Lower leg skin (tissue), 4 donors: ENCODE data around the gene C2orf72. TPM values are rescaled to one million over a fixed set of nuclear protein-coding genes. Genes with fewer than 3 reads are reported as not detected.

Experiments
- DNase-seq, 2 donors: peaks; one replicate each; pipeline ENCODE4 v3.0.0-alpha.2; 2019; ENCODE audit warnings: low spot score in 2 of 2
- H3K4me3 ChIP-seq: fragments of 200-600 bp; sonication (generic); 2 replicates; pipeline ENCODE4 v1.5.1; 2017; ENCODE audit warnings: mild to moderate bottlenecking, low read depth; ENCODE audit not compliant: poor library complexity, severe bottlenecking
- CTCF ChIP-seq, 3 donors: fragments of 450-650 bp; IDR thresholded peaks; one replicate each; pipeline ENCODE4 v1.5.1; 2016; ENCODE audit warnings: antibody characterized with exemption in 3 of 3, mild to moderate bottlenecking in 3 of 3, moderate library complexity in 2 of 3
- POLR2A ChIP-seq, 2 donors: fragments of 450-650 bp; IDR thresholded peaks; one replicate each; pipeline ENCODE4 v1.6.1; 2016 to 2017; ENCODE audit warnings: antibody characterized with exemption in 2 of 2, mild to moderate bottlenecking in 1 of 2, moderate library complexity in 1 of 2
- WGBS, 2 donors: methylation state at CpG; one replicate each; pipeline ENCODE4 v1.1.5; 2018; 5-methylcytosine and 5-hydroxymethylcytosine counted together
- intact Hi-C: fragments of 100-400 bp; cut with DNase I; formaldehyde crosslinking; loops from one replicate; pipeline ENCODE4 v1.15.0; 2023; ENCODE audit warnings: low total_unique reads
- total RNA-seq, 4 donors: library from RNA; depleted of rRNA; stranded (reverse); fragments of >200 nt; gene quantifications; one replicate each; pipeline ENCODE4 v1.1.0, GENCODE V29; 2016

The C2orf72 gene
- total RNA-seq, 4 donors from 2014 or later = 0.95 to 7.3 (median 4.0) TPM

DNA sequence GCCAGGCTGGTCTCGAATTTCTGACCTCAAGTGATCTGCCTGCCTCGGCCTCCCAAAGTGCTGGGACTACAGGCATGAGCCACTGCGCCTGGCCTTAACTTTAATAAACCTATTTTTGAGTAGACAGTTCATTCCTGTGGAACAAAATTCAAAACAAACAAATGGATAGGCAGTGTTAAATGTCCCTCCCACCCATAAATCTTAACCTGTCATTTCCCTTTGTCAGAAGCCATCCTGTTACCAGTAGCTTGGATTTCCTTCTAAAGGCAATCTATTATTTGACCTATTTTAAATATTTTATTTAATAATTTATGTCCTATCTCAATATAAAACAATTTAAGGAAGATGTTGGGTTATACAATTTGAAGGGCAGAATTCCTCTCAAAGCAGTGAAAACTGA lies 6.6 kb upstream of the C2orf72 start:
- intact Hi-C loops = no loop called here
- no peak overlapping the region for H3K4me3 ChIP-seq
- WGBS, 2 donors = 77 to 84% methylated on average over 3 of the region's 3 CpGs
- TF ChIP-seq POLR2A (IDR thresholded peaks at IDR 0.05) (no peak), CTCF (IDR thresholded peaks at IDR 0.05) (no peak)
- no peak for DNase-seq

- no peak for DNase-seq
- intact Hi-C loops = no loop called here
Observed at GRCh38 chr2:231032575-231033140, 4.7 kb upstream of the C2orf72 start.

GRCh38 chr2:231033147-231034132 lies 3.9 kb upstream of the C2orf72 start:
- DNase-seq = no peak
- no peak for TF ChIP-seq CTCF (IDR thresholded peaks at IDR 0.05)
- TF ChIP-seq POLR2A (IDR thresholded peaks at IDR 0.05) = no peak
- no peak overlapping the region for H3K4me3 ChIP-seq
- WGBS, 2 donors = 57 to 66% methylated on average over 11 of the region's 11 CpGs
- intact Hi-C loops = no loop called here

More at GRCh38 chr2:231032575-231033140, 4.7 kb upstream of the C2orf72 start:
- TF ChIP-seq POLR2A (IDR thresholded peaks at IDR 0.05) (no peak), CTCF (IDR thresholded peaks at IDR 0.05) (no peak)
- 79 to 83% methylated on average over 3 to 4 of the region's 5 CpGs for WGBS, 2 donors
- H3K4me3 ChIP-seq = no peak overlapping the region

GRCh38 chr2:231034291-231034882 lies 2.9 kb upstream of the C2orf72 start:
- intact Hi-C loops = no loop called here
- H3K4me3 ChIP-seq = no peak overlapping the region
- TF ChIP-seq CTCF (IDR thresholded peaks at IDR 0.05) (no peak), POLR2A (IDR thresholded peaks at IDR 0.05) (no peak)
- 34 to 45% methylated on average over 4 of the region's 4 CpGs for WGBS, 2 donors
- DNase-seq = no peak

GRCh38 chr2:231036131-231036530 lies 1.2 kb upstream of the C2orf72 start:
- DNase-seq = peak in 1 of 2 donors; percentile 56
- 64 to 78% methylated on average over 4 of the region's 4 CpGs for WGBS, 2 donors
- TF ChIP-seq POLR2A (IDR thresholded peaks at IDR 0.05) = no peak
- no peak for TF ChIP-seq CTCF (IDR thresholded peaks at IDR 0.05)
- intact Hi-C loops = no loop called here
- no peak overlapping the region for H3K4me3 ChIP-seq
